ENCODE data around the gene FYCO1.

FYCO1 gene

DNA sequence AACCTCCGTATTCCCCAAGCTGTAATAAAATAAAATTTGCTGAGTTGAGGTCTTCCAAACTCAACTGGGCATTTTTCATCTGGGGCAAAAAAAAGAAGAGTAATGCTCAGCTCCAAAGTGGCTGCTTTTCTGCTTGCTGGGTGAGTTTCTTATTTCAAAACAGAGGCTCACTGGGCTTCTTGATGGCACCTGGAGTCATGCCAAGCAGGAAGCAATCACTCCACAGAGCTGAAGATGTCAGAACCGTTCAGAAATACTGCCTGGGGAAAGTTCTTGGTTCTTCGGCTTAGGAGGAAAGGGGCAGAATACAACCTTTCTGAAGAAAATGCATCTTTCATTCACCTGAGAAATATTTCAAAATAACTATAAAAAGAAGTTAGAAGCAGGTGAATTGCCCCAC, 105.2 kb downstream of the FYCO1 start:
- no peak for DNase-seq (ENCODE audit: low read depth in 2 of 2, low spot score in 1 of 2)

GRCh38 chr3:45889337-45889736, 106.3 kb downstream of the FYCO1 start:
- no peak for DNase-seq (ENCODE audit: low read depth in 2 of 2, low spot score in 1 of 2)

GRCh38 chr3:45887759-45888511, 107.7 kb downstream of the FYCO1 start:
- DNase-seq (ENCODE audit: low read depth in 2 of 2, low spot score in 1 of 2): no peak

- no peak for DNase-seq (ENCODE audit: low read depth in 2 of 2, low spot score in 1 of 2)
Observed at GRCh38 chr3:45887285-45887684, 108.3 kb downstream of the FYCO1 start.

DNA sequence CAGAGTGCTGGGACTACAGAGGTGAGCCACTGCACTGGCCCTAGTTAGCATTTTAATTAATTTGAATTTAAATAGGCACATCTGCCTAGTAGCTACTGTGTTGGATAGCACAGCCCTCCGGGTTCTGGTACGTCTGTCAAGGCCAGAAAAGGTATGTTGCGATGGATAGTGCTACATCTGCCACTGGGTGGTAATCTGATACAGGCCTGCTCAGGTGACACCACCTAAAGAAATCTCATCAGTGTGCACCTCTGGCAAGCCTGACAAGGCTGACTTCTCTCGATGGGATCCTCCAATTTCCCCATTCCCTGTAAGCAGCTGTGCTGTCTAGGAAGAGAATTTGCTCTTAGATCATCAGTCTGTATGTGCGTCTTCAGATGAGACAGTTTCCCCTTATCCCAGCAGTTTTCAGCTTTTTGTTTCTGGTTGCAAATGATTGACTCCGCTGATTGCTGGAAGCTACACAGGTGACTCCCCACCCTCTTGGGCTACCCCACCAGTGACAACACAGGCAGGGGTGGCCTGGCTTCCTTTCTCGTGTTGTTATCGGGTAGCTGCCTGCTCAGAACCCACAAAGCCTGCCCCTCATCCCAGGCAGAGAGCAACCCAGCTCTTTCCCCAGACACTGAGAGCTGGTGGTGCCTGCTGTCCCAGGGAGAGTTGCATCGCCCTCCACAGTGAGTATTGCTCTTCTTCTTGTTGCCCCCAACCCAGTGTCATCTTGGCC, 109.5 kb downstream of the FYCO1 start, which contains the start of gene CCR9:
TSS of gene CCR9 (plus strand) at position 565 of the 727 bp plus-strand sequence. CDS start 8,391 bp downstream, outside the sequence.
- no peak for DNase-seq (ENCODE audit: low read depth in 2 of 2, low spot score in 1 of 2)

GRCh38 chr3:45884368-45885201, 111.0 kb downstream of the FYCO1 start:
- DNase-seq (ENCODE audit: low read depth in 2 of 2, low spot score in 1 of 2): no peak

- DNase-seq (ENCODE audit: low read depth in 2 of 2, low spot score in 1 of 2): peak in 1 of 2 donors; percentile 51
Observed at GRCh38 chr3:45881078-45882022, 114.3 kb downstream of the FYCO1 start.

DNA sequence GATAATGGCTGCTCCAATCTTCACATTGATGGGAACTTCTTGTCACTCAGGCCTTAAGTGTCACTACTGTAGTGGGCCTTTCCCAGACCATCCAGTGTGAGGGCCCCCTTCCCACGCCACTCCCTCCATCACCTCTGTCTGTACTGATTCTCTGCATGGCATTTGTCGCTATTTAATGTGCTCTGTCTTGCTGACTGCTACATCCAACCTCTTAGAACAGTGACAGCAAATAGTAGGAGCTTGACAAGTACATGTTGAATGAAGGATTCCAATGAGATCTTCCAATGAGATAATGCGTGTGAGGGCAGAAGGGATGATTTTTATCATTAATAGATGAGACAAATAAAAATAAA, 114.9 kb downstream of the FYCO1 start:
- DNase-seq (ENCODE audit: low read depth in 2 of 2, low spot score in 1 of 2): no peak

GRCh38 chr3:45878124-45878523, 117.5 kb downstream of the FYCO1 start:
- no peak for DNase-seq (ENCODE audit: low read depth in 2 of 2, low spot score in 1 of 2)

GRCh38 chr3:45874677-45875346, 120.8 kb downstream of the FYCO1 start:
- DNase-seq (ENCODE audit: low read depth in 2 of 2, low spot score in 1 of 2): no peak

DNA sequence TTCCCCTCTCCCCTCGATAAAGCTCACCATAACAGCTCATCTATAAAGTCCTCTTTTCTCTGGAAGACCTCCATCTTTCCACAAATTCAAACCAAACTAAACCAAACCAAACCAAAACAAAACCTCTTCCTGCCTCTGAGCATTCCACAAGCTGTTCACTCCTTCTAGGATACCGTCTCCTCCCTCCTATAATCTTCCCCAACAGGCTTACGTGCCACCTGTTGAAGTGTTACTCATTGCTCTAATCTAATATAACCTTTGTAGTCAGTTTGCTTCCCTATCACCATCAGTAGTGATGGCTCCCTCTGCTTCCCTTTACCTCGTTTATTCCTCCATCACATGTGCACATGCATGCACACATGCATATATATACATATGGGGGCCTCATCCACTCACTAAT, 122.0 kb downstream of the FYCO1 start:
- DNase-seq (ENCODE audit: low read depth in 2 of 2, low spot score in 1 of 2): no peak

GRCh38 chr3:45873036-45873435, 122.6 kb downstream of the FYCO1 start:
- DNase-seq (ENCODE audit: low read depth in 2 of 2, low spot score in 1 of 2): no peak

GRCh38 chr3:45872569-45872968, 123.1 kb downstream of the FYCO1 start:
- DNase-seq (ENCODE audit: low read depth in 2 of 2, low spot score in 1 of 2): no peak

- DNase-seq (ENCODE audit: low read depth in 2 of 2, low spot score in 1 of 2): no peak
Observed at GRCh38 chr3:45871780-45872179, 123.8 kb downstream of the FYCO1 start.

GRCh38 chr3:45870099-45870498, 125.5 kb downstream of the FYCO1 start:
- DNase-seq (ENCODE audit: low read depth in 2 of 2, low spot score in 1 of 2): peak; percentile 30 to 37

DNA sequence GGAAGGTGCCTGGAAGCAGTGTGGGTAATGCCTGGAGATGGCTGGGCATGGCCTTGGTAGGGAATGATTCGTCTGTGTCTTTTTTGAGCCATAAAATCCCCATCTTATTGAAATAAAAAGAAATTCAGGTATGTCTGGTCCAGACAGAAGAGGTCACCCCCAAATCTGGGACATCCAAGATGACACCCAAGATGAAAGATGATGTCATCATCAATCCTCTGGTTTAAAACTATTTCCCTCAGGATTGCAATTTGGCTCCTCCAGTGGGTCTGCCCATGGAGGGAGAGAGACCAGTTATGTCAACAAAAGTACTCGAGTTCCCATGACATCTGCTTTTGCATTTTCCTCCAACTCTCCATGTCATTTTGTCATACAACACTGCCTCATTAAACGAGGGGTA, 126.0 kb downstream of the FYCO1 start:
- no peak for DNase-seq (ENCODE audit: low read depth in 2 of 2, low spot score in 1 of 2)

GRCh38 chr3:45868650-45869049, 127.0 kb downstream of the FYCO1 start:
- DNase-seq (ENCODE audit: low read depth in 2 of 2, low spot score in 1 of 2): no peak

DNA sequence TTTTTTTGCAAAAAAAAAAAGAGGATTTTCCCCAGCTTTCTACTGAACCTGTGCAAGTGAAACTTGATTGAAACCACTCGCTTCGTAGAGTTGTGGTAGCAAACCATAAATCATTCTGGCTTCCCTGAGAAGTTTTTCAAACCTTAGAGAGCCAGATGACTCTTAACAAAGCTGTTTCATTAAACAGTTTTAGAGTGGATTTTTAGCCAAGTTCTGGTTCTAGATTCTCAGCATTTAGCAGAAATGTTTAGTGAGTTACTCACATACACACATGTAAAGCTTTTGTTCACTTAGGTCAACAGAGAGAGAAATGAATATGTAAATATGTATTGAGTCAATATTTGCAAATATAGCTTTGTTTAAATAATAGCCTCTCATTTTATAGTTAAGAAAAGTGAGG, 127.4 kb downstream of the FYCO1 start:
- DNase-seq (ENCODE audit: low read depth in 2 of 2, low spot score in 1 of 2): no peak

Measured in stimulated activated CD8-positive, alpha-beta memory T cell treated with anti-CD3 and anti-CD28 coated beads, Interleukin-4, amount 100 ng/mL, for 4 hours (primary cell).